GM12878 (cell line): Measurements from ENCODE around the gene TNFAIP8L2.

ENCODE experiments used
- CTCF ChIP-seq, 3 experiments: IDR thresholded peaks in 2 of 3; conservative IDR thresholded peaks in 1 of 3; 2 replicates each; pipeline ENCODE4 v1.5.1; 2011; ENCODE audit warnings: low read depth in 3 of 3, low read length in 3 of 3, mild to moderate bottlenecking in 3 of 3, control low read depth in 2 of 3, moderate library complexity in 2 of 3, inconsistent platforms in 1 of 3, mixed read lengths in 1 of 3; ENCODE audit not compliant: control insufficient read depth in 2 of 3, insufficient read depth in 1 of 3; ENCODE audit errors: extremely low read depth in 1 of 3
- POLR2A ChIP-seq: IDR thresholded peaks from 2 replicates; pipeline ENCODE4 v1.6.1; 2011; ENCODE audit warnings: low read depth, mild to moderate bottlenecking, low read length
- TAF1 ChIP-seq: IDR thresholded peaks from 2 replicates; pipeline ENCODE4 v1.6.1; 2011; ENCODE audit warnings: mild to moderate bottlenecking, low read depth, low read length, borderline replicate concordance
- TCF12 ChIP-seq: IDR thresholded peaks from 2 replicates; pipeline ENCODE4 v1.6.1; 2011; ENCODE audit warnings: low read depth, mild to moderate bottlenecking, low read length
- ZNF274 ChIP-seq: IDR thresholded peaks from one replicate; pipeline ENCODE4 v1.8.0; 2011; ENCODE audit not compliant: insufficient read length, insufficient read depth

DNA sequence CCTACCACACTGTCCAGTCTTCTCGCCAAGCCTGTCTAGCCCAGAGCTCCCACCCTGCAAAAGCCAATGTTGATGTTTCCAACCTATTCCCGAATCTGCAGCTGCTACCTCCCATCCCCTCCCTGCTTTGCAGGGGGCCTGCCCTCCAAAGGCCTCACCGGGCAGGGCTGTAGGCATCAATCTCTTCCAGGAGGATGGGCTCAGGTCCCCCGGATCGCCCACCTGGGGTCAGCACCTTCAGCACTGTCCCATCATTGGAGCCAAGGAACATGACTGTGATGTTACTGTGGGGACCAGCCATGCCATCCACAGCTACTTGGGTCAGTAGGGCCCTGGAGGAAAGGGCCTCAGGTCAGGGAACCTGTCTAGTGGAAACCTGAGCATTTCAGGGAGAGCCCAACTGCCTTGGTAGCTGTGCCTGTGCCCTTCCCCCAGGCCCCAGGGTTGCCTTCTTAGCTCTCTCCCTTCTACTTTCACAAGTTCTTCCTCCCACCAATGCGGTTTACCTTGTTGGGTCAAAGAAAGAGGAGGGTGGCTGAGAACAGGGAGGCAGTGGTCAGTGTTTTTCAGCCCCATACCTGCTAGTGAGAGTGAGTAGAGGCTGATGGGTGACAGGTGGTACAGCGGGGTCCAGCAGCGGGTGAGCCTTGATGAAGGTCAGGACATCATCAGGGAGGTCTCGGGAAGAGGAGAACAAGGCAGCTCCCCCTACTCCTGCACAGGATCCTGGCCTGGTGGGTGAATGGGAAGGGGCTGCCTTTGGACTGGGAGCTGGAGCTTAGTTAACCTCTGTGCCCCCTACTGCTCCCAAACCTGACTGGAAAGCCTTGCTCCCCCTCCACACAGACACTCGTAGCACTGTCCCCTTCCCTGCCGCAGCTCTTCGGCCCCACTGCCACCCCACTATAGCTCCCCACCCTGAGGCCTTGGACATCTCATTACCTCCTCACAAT lies 20.7 kb upstream of the TNFAIP8L2 start:
- TF ChIP-seq TCF12 (no peak), CTCF (IDR thresholded peaks at IDR 0.05 in 2 of 3, conservative IDR thresholded peaks at IDR 0.05 in 1 of 3; ENCODE audit: control insufficient read depth in 2 of 3, extremely low read depth in 1 of 3, insufficient read depth in 1 of 3, low read depth in 3 of 3, low read length in 3 of 3) (no peak), POLR2A (no peak), ZNF274 (no peak), TAF1 (no peak)
